Heart right ventricle (tissue), 16 donors: ENCODE measurements around the gene SARS1. TPM values are rescaled to one million over a fixed set of nuclear protein-coding genes. Genes with fewer than 3 reads are reported as not detected.

ENCODE experiments used
- ATAC-seq, 8 donors: fragments of 200-7000 bp; cut with Tn5 transposase; one replicate each; pipeline ENCODE4 v1.9.1; 2020; ENCODE audit warnings: mild to moderate bottlenecking in 8 of 8, moderate library complexity in 8 of 8, moderate number of reproducible peaks in 1 of 8
- DNase-seq, 2 donors: peaks; one replicate each; pipeline ENCODE4 v3.0.0-alpha.2; 2020
- H3K27ac ChIP-seq, 10 donors: fragments of 200-600 bp; sonication (generic) in 2 of 10; one replicate each; pipeline versions ENCODE4 v1.5.0 to v1.8.0; 2020 to 2022; ENCODE audit warnings: mild to moderate bottlenecking in 3 of 10
- H3K27me3 ChIP-seq, 7 donors: fragments of 200-600 bp; one replicate each; pipeline ENCODE4 v1.8.0; 2021 to 2022; ENCODE audit warnings: mild to moderate bottlenecking in 2 of 7
- H3K36me3 ChIP-seq, 9 donors: fragments of 200-600 bp; sonication (generic) in 1 of 9; one replicate each; pipeline versions ENCODE4 v1.5.0 to v1.8.0; 2020 to 2022; ENCODE audit warnings: mild to moderate bottlenecking in 2 of 9
- H3K4me1 ChIP-seq, 9 donors: fragments of 200-600 bp; sonication (generic) in 1 of 9; one replicate each; pipeline versions ENCODE4 v1.5.0 to v1.8.0; 2020 to 2022; ENCODE audit warnings: mild to moderate bottlenecking in 4 of 9
- H3K4me3 ChIP-seq, 10 donors: fragments of 200-600 bp; sonication (generic) in 2 of 10; one replicate each; pipeline versions ENCODE4 v1.5.0 to v1.8.0; 2020 to 2022; ENCODE audit warnings: mild to moderate bottlenecking in 7 of 10, moderate library complexity in 2 of 10
- H3K9me3 ChIP-seq, 11 donors: fragments of 200-600 bp in 10 of 11; sonication (generic) in 2 of 11; one replicate each; pipeline versions ENCODE4 v1.5.0 to v1.8.0; 2013 to 2022; ENCODE audit warnings: mild to moderate bottlenecking in 2 of 11, control low read depth in 1 of 11, moderate library complexity in 1 of 11
- WGBS, 2 donors: extraction: QIAGEN DNeasy Blood & Tissue Kit; methylation state at CpG; one replicate each; pipeline ENCODE4 v1.1.7; 2013; ENCODE audit warnings: inconsistent platforms in 1 of 2; 5-methylcytosine and 5-hydroxymethylcytosine counted together
- intact Hi-C, 10 donors: fragments of 100-400 bp; cut with DNase I; formaldehyde crosslinking; loops; one replicate each; pipeline versions ENCODE4 v1.11.1 to v1.14.2; 2022
- polyA plus RNA-seq, 2 donors: library from polyadenylated mRNA; stranded (reverse); fragments of 200-250 nt; gene quantifications; one replicate each; pipeline ENCODE4 v1.2.3, GENCODE V29; 2013
- total RNA-seq, 10 donors: library from RNA; stranded (reverse); fragmentation: NEBNext Ultra II Directional in 3 of 10; extraction: Animal tissue kit (Norgen Biotek cat#: 25700) in 3 of 10; gene quantifications; one replicate each; pipeline versions ENCODE4 v1.2.1 to v1.2.4, GENCODE V29; 2021 to 2023
- TF ChIP-seq, protein P1 (sequence below), 9 donors: fragments of 200-600 bp; sonication (generic) in 2 of 9; IDR thresholded peaks; one replicate each; pipeline versions ENCODE4 v1.5.0 to v1.8.0; 2021 to 2022; ENCODE audit warnings: antibody characterized with exemption in 9 of 9, mild to moderate bottlenecking in 5 of 9, moderate library complexity in 1 of 9
- donor health status: Arrhythmogenic right ventricular cardiomyopathy.
- donor health status: ischemic (EF 13 %, LVEDD 7.1; RV severe dilation, severe dysfunction).
- donor health status: healthy with polysubstance abuse.
- donor health status: DM: no; HTN: yes; CAD: no.
- donor health status: DM: no; HTN: no; CAD: no.
- donor health status: ischemic (EF 25% LVEDD 6.9; RV normal size, moderate dysfunction).
- donor health status: ischemic (EF 25% LVEDD 5.7; RV mildly dilated, moderate dysfunction).
- donor health status: healthy.
- donor health status: DM: yes; HTN: yes; CAD: no.
- donor health status: Ischemic cardiomyopathy.
- donor health status: ischemic (EF 35%, LVEDD 5.7; RV mildly dilated, moderate dysfunction).
- donor health status: nonischemic (EF 11% LVEDD 7.7; RV severe dilation, severe dysfunction).
- donor health status: DM: yes; HTN: yes; CAD: no.
- donor health status: PGD.
- donor health status: ischemic (EF 29% LVEDD 5.4; RV normal size, mild dysfunction).
- donor health status: nonischemic (EF 23%, LVEDD 6.1; RV moderate dilation, normal function).

SARS1 gene
- total and polyA plus RNA-seq, 12 donors = 38.3 to 153 (median 99.2) TPM

- no peak for DNase-seq
- ATAC-seq = no peak
- H3K4me3 ChIP-seq = no peak overlapping the region
- no peaks in the 10 kb centered on the region for H3K27me3 ChIP-seq
- peaks cover 10 to 25% (median 18%) of the 10 kb centered on the region in 9 donors for H3K4me1 ChIP-seq
- 83 to 84% methylated on average over 15 of the region's 15 CpGs for WGBS, 2 donors
- H3K36me3 ChIP-seq = peaks cover 0 to 3% (median 0%) of the 10 kb centered on the region in 9 donors
- no peak overlapping the region for H3K27ac ChIP-seq
- intact Hi-C loops = no loop called here
- H3K9me3 ChIP-seq = no peaks in the 10 kb centered on the region
- TF ChIP-seq, protein P1, sequence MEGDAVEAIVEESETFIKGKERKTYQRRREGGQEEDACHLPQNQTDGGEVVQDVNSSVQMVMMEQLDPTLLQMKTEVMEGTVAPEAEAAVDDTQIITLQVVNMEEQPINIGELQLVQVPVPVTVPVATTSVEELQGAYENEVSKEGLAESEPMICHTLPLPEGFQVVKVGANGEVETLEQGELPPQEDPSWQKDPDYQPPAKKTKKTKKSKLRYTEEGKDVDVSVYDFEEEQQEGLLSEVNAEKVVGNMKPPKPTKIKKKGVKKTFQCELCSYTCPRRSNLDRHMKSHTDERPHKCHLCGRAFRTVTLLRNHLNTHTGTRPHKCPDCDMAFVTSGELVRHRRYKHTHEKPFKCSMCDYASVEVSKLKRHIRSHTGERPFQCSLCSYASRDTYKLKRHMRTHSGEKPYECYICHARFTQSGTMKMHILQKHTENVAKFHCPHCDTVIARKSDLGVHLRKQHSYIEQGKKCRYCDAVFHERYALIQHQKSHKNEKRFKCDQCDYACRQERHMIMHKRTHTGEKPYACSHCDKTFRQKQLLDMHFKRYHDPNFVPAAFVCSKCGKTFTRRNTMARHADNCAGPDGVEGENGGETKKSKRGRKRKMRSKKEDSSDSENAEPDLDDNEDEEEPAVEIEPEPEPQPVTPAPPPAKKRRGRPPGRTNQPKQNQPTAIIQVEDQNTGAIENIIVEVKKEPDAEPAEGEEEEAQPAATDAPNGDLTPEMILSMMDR (IDR thresholded peaks at IDR 0.05) = no peak
These were observed 44.1 kb downstream of the SARS1 start for GRCh38 chr1:109257682-109258421.

- TF ChIP-seq, protein P1 (IDR thresholded peaks at IDR 0.05) = no peak
- no peak for ATAC-seq
- 93 to 94% methylated on average over 68 to 69 of the region's 69 CpGs for WGBS, 2 donors
- peaks cover 0 to 3% (median 0%) of the 10 kb centered on the region in 9 donors for H3K36me3 ChIP-seq
- DNase-seq = no peak
- H3K4me3 ChIP-seq = no peak overlapping the region
- peaks cover 7 to 22% (median 14%) of the 10 kb centered on the region in 9 donors for H3K4me1 ChIP-seq
- no peak overlapping the region for H3K27ac ChIP-seq
- intact Hi-C loops = no loop called here
- no peaks in the 10 kb centered on the region for H3K27me3 ChIP-seq
- no peaks in the 10 kb centered on the region for H3K9me3 ChIP-seq
These were observed 45.1 kb downstream of the SARS1 start for GRCh38 chr1:109258481-109259466.

DNA sequence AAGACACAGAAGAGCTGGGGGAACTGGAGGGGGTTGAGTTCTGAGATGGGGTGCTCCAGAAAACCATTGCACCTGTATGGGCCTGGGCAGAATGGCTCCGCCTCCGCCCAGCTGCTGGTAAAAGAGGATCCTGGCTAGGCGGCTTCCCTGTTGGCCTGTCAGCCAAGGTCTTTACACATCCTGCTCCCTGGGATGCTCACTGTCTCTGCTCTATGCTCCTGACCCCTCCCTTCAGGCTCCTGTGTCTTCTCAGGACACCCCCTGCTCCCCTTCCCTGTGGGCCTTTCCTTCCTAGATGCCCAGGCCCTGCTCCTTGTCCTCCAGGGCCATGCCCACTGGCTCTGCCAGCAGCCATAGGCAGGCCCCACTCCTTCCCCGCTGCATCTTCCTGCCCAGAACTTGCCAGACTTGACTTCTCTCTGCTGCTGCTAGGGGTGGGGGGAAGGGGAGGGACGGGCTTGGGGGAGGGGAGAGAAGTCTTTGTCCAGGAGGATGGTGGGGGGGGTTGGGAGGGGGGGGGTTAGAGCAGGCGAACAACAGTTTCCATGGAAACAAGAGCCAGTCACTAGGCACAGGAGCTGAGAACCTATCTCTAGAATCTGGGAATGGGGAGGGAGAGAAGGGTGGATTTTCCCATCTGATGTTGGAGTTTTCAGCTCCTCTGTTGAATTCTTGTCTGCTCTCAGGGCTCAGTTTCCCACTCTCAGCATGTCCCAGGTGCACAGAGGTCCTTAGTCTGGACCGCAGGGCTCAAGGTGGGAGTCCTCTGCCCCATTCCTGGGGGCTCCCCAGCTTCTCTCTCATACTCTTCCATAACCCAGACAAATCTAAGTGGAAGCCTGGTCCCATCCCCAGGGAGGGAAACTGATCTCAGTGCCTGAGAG lies 46.2 kb downstream of the SARS1 start:
- H3K27me3 ChIP-seq = no peaks in the 10 kb centered on the region
- intact Hi-C loops = loop anchor here in 6 of 10 donors (5.0 to 10.0 kb wide), 4 partner anchors 137 to 275 kb away; partner anchors contain the start of genes SORT1 (in 2 of the 6) and GPR61 (in 1 of the 6)
- peaks cover under 1 to 16% (median 3%) of the 10 kb centered on the region in 9 donors for H3K4me1 ChIP-seq
- H3K9me3 ChIP-seq = no peaks in the 10 kb centered on the region
- no peak overlapping the region for H3K4me3 ChIP-seq
- WGBS, 2 donors = 83% methylated on average over 7 of the region's 7 CpGs
- DNase-seq = no peak
- TF ChIP-seq, protein P1 (IDR thresholded peaks at IDR 0.05) = no peak
- no peak for ATAC-seq
- peaks cover 0 to 3% (median 0%) of the 10 kb centered on the region in 9 donors for H3K36me3 ChIP-seq
- H3K27ac ChIP-seq = no peak overlapping the region
